ENCODE measurements around the gene ATAD1.
A peak's percentile ranks its signal among the peaks of the same experiment; 100 is the strongest.
"Not testable (repeated sequence)": the region's sequence is repeated elsewhere in the genome, so short reads cannot be mapped to it uniquely, and the experiment has no call there.

ATAD1 gene

GRCh38 chr10:87846023-87846422 lies 28.0 kb upstream of the ATAD1 start:
- DNase-seq (ENCODE audit: low spot score) = no peak

GRCh38 chr10:87845624-87845998 lies 27.6 kb upstream of the ATAD1 start:
- DNase-seq (ENCODE audit: low spot score) = no peak

- no peak for DNase-seq (ENCODE audit: low spot score)
Observed at GRCh38 chr10:87844837-87845623, 27.0 kb upstream of the ATAD1 start.

GRCh38 chr10:87843714-87844113 lies 25.7 kb upstream of the ATAD1 start:
- no peak for DNase-seq (ENCODE audit: low spot score)

- peak; percentile 63 for DNase-seq (ENCODE audit: low spot score)
Observed at GRCh38 chr10:87842776-87843497, 24.9 kb upstream of the ATAD1 start.

- DNase-seq (ENCODE audit: low spot score) = no peak
Observed at GRCh38 chr10:87842220-87842641, 24.2 kb upstream of the ATAD1 start.

- DNase-seq (ENCODE audit: low spot score) = no peak
Observed at GRCh38 chr10:87841186-87841585, 23.2 kb upstream of the ATAD1 start.

GRCh38 chr10:87838650-87839049 lies 20.6 kb upstream of the ATAD1 start:
- DNase-seq (ENCODE audit: low spot score) = no peak

- no peak for DNase-seq (ENCODE audit: low spot score)
Observed at GRCh38 chr10:87837445-87837844, 19.4 kb upstream of the ATAD1 start.

GRCh38 chr10:87836098-87836497 lies 18.1 kb upstream of the ATAD1 start:
- DNase-seq (ENCODE audit: low spot score) = no peak

GRCh38 chr10:87829986-87830729 lies 12.1 kb upstream of the ATAD1 start:
- DNase-seq (ENCODE audit: low spot score) = no peak

- DNase-seq (ENCODE audit: low spot score) = not testable (repeated sequence)
Observed at GRCh38 chr10:87829051-87829450, 11.0 kb upstream of the ATAD1 start.

GRCh38 chr10:87827681-87828080 lies 9.7 kb upstream of the ATAD1 start:
- DNase-seq (ENCODE audit: low spot score) = no peak

- DNase-seq (ENCODE audit: low spot score) = no peak
Observed at GRCh38 chr10:87826653-87827052, 8.6 kb upstream of the ATAD1 start.

- no peak for DNase-seq (ENCODE audit: low spot score)
Observed at GRCh38 chr10:87819289-87819585, 1.2 kb upstream of the ATAD1 start.

- DNase-seq (ENCODE audit: low spot score) = peak; percentile 54
Observed at GRCh38 chr10:87818505-87819288, 671 bp upstream of the ATAD1 start.

- DNase-seq (ENCODE audit: low spot score) = no peak
Observed at GRCh38 chr10:87816898-87817608, 973 bp downstream of the ATAD1 start.

GRCh38 chr10:87816163-87816897 lies 1.7 kb downstream of the ATAD1 start:
- no peak for DNase-seq (ENCODE audit: low spot score)

- DNase-seq (ENCODE audit: low spot score) = no peak
Observed at GRCh38 chr10:87804939-87805569, 13.0 kb downstream of the ATAD1 start.

- no peak for DNase-seq (ENCODE audit: low spot score)
Observed at GRCh38 chr10:87803831-87804230, 14.2 kb downstream of the ATAD1 start.

Measured in GM03348 (cell line).